Measurements from ENCODE around the gene CHMP2B. TPM values are rescaled to one million over a fixed set of nuclear protein-coding genes. Genes with fewer than 3 reads are reported as not detected.

Gene CHMP2B
- total RNA-seq, 1 experiment from 2014 or later: 5.9 TPM

Small RNAs within 50 kb of the gene (small RNA-seq; reads per million reads assigned to genes)
- gene MIR4795: not detected

Other genes with a start within 250 kb of the CHMP2B start
- 0.03 and 0.31 TPM in 2 replicates for gene VGLL3, start 236.2 kb upstream of the CHMP2B start, total RNA-seq (2014; rRNA removed; shearing (Covaris generic))
- not detected in 2 replicates for gene POU1F1, start 49.3 kb downstream of the CHMP2B start, total RNA-seq (2014; rRNA removed; shearing (Covaris generic))

Data from HT-29 (cell line).